GM21723 (cell line): ENCODE data around the gene SOX8.

Experiments used
- ATAC-seq: cut with Tn5 transposase; IDR thresholded peaks from one replicate; pipeline ENCODE4 v1.9.1; 2021; ENCODE audit warnings: mild to moderate bottlenecking, moderate library complexity; ENCODE audit not compliant: unreplicated experiment

Gene SOX8

GRCh38 chr16:1003391-1004347, 22.1 kb downstream of the SOX8 start:
- ATAC-seq = no peak

GRCh38 chr16:1005286-1005685, 23.7 kb downstream of the SOX8 start:
- ATAC-seq = no peak

GRCh38 chr16:1006781-1007180, 25.2 kb downstream of the SOX8 start:
- no peak for ATAC-seq

GRCh38 chr16:1007284-1007850, 25.8 kb downstream of the SOX8 start:
- ATAC-seq = no peak

- no peak for ATAC-seq
These were observed 26.5 kb downstream of the SOX8 start for GRCh38 chr16:1008085-1008484.

- no peak for ATAC-seq
These were observed 28.0 kb downstream of the SOX8 start for GRCh38 chr16:1009358-1010150.

- no peak for ATAC-seq
These were observed 28.7 kb downstream of the SOX8 start for GRCh38 chr16:1010251-1010650.

- ATAC-seq = no peak
These were observed 29.2 kb downstream of the SOX8 start for GRCh38 chr16:1010815-1011214.

- no peak for ATAC-seq
These were observed 29.9 kb downstream of the SOX8 start for GRCh38 chr16:1011316-1012082.

- ATAC-seq = no peak
These were observed 30.6 kb downstream of the SOX8 start for GRCh38 chr16:1012135-1012534.

- ATAC-seq = no peak
These were observed 31.4 kb downstream of the SOX8 start for GRCh38 chr16:1012722-1013592.

GRCh38 chr16:1013593-1013900, 32.0 kb downstream of the SOX8 start:
- ATAC-seq = no peak

GRCh38 chr16:1014221-1014620, 32.7 kb downstream of the SOX8 start:
- no peak for ATAC-seq

- ATAC-seq = no peak
These were observed 33.4 kb downstream of the SOX8 start for GRCh38 chr16:1014771-1015495.

GRCh38 chr16:1018447-1019198, 37.1 kb downstream of the SOX8 start:
- ATAC-seq = no peak

- ATAC-seq = no peak
These were observed 37.9 kb downstream of the SOX8 start for GRCh38 chr16:1019231-1020090.

- no peak for ATAC-seq
These were observed 38.5 kb downstream of the SOX8 start for GRCh38 chr16:1020091-1020399.

GRCh38 chr16:1020591-1020990, 39.0 kb downstream of the SOX8 start:
- ATAC-seq = no peak
